ENCODE results near the gene TENT4A. TPM values are rescaled to one million over a fixed set of nuclear protein-coding genes. Genes with fewer than 3 reads are reported as not detected.

TENT4A gene
- total RNA-seq, 1 donor from 2014 or later = 7.8 TPM

- no peak for DNase-seq
Observed at GRCh38 chr5:6752782-6753181, 39.5 kb downstream of the TENT4A start.

GRCh38 chr5:6753851-6754250, 40.6 kb downstream of the TENT4A start:
- DNase-seq = no peak

GRCh38 chr5:6754766-6755165, 41.5 kb downstream of the TENT4A start:
- DNase-seq = no peak

GRCh38 chr5:6755519-6755918, 42.3 kb downstream of the TENT4A start:
- no peak for DNase-seq

DNA sequence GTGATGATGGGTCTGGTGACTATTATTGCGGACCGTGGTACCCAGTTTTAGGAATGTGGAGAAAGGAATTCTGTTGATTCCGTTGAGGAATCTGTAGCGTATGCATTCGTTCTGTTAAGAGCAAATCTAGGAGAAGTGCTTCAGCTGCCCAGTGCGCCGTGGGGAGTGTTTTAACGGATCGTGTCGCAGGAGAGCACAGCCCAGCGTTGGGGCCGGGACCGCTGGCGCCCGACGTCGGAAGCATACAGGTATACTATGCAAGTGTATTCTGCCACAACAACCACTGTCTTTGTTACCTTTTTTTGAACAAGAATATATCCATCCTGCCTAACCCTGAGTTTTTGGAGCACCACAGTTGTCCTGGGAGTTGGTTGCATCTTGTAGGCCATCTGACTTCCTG, 42.7 kb downstream of the TENT4A start:
- DNase-seq = no peak

GRCh38 chr5:6757414-6757969, 44.3 kb downstream of the TENT4A start:
- no peak for DNase-seq

DNA sequence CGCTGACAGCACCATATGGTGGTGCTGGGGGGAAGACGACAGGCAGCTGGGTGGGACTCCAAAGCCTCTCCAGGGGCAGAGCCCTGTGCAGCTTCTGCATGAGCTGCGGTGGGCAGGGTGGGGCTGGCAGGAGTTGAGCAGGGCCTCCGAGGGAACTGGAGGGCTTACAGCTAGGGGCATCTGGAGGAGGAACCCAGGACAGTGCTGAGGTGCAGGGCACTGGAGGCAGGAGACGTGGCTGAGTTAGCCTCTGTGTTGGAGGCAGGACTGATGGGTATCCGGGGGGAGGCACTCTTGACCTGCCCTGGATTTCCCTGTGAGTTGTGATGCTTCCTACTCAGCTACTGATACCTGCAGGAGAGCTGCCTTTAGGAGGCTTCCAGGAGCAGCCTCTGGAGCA, 45.0 kb downstream of the TENT4A start:
- no peak for DNase-seq

- no peak for DNase-seq
Observed at GRCh38 chr5:6758706-6759105, 45.5 kb downstream of the TENT4A start.

DNA sequence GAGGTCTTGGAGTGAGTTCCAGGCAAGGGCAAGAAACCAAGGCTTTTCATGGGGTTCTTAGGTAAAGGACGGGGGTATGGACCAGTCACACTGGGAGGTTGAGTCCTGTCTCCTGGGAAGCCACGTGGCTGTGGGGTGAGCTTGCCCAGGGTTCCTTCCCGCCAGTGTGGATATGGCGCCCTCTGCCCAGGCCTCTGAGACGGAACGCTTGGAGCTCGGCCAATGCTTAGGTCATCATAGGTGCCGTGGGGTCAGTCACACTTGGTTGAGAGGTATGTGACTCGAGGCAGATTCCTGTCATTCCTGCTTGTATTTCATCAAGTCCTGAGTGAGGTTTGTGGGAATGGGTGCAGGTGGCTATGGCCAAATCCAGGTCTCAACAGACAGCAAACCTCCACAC, 46.2 kb downstream of the TENT4A start:
- DNase-seq = no peak

DNA sequence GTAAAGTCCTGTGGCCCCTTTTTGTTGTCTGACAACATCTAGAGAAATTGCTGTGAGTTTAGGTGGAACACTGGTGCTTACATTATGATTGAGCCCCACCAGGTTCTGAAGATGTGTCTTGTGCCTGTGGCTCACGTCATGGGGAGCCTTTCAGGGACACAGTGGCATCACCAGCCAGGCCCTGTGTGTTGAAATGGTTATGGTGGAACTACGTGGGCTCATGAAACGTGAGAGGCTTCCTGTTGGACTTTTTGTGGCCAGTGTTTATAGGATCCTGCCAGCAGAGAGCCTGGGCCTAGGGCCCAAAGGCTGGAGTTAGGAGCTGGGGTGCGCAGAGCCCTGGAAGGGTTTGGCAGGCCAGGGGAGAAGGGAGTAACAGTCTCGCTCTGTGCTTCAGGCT, 46.8 kb downstream of the TENT4A start:
- DNase-seq = no peak

DNA sequence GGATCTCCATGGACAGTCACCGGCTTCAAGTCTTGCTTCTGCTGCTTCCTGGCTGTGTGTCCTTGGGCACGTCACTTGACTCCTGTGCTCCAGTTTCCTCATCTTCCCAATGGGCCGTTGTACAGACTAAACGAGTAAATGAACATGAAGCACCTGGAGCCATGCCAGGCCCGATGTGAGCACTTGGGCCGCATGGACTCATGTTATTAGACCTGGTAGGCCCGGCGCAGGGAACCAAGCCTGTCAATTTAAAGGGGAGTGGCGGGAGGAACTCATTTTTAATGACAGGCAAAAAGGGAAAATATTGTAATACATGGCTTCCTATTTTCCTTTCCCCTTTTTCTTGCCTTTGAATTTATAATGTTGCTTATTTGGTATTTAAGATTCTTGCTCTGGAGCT, 47.5 kb downstream of the TENT4A start:
- no peak for DNase-seq

GRCh38 chr5:6761333-6761732, 48.1 kb downstream of the TENT4A start:
- no peak for DNase-seq

DNA sequence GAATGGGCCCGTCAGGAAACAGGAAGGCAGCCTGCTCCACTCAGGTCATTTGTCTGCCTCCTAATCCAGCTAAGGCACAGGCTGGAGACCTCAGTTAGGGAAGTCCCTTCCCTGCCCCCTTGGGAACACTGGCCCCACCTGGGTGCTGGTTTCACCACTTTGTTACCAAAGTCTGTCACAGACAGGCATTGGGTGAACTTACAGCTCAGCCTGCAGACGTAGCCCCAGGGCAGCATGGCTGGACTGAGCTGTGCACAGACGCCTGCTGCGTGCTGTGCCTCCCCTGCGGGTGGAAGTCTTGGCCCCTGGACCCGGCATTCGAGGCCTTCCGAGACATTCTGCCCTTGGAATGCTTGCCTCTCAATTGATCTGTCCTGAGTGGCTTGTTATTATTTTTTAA, 48.9 kb downstream of the TENT4A start:
- no peak for DNase-seq

DNA sequence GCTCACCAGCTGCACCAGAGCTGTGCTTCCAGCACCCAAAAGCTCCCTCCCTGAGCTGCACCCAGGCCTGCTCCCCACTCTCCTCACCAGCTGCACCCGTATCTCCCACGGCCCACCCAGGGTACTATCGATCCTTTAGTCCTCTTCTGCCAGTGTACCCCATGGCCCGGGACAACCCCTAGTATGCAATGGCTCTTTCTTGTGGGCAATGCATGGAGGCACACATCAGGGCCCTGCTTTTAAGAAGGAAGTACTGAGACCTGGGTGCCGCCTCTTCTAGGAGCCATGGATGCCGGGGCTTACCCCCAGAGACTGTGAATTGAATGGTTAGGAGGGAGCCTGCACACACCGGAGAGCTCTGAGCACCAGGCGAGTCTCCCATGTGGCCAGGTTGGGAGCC, 49.5 kb downstream of the TENT4A start:
- no peak for DNase-seq

GRCh38 chr5:6763191-6763590, 50.0 kb downstream of the TENT4A start:
- DNase-seq = no peak

DNA sequence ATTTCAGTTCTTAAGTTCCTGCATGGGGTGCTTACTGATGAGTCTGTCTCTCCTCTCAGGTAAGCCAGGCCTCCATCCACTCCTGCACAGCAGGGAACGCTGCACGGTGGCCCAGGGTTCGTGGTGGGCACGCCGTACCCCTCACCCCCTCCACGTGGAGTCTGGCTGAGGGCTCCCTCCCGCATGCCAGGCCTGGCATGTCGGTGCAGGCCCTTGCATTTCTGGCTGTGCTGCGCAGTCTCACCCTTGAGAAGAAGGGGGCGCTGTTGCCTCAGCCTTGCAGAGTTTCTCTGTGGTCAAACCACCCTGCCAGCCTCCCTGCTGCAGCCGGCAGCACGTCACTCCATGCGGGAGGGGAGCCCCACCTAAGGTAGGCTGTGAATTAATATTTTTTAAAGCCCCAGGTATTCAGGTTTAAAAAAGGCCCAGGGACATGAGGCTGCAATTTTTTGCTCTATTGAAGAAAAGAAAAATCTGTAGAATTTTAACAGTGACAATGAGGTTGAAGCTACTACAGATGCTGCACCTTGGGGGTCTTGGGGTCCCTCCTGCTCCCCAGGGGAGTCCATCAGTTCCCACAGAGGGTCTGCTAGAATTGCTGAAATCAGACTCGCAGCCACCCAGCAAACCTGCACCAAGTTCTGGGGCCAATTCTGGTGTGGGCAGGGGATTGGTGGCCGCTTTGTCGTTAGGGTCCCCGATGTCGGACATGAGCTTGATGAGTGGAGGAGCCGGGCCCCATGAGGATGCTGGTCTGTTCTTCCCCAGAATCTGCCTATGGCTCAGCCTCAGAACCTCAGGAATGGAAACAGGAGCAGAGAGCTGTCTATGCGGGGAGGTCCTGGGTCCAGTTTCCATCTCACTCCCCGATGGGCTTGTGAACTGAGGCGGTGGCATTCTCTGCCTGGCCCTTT, 52.6 kb downstream of the TENT4A start:
- DNase-seq = peak; percentile 88

DNA sequence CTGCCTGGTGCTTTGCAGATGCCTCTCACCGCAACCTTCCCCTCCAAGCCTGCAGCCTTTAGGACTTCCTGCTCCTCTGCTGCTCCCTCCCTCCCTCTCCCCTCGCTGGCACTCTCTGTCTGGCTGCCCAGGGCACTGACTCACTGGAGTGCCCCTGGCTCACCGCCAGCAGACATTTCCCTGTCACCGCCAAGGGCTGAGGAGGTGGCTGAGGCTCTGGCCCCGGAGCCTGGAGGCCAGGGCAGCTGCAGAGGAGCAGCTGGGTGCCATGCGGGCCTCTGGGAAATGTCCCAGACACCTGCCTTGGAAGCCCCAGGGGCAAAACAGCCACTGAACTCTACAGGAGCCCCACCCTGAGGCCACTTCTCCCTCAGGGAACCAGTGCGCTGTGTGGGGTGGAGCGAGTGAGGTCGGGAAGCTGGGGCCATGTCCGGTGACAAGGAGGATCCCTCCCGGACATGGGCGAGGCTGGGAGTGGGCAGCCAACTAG, 53.4 kb downstream of the TENT4A start:
- DNase-seq = peak; percentile 78

DNA sequence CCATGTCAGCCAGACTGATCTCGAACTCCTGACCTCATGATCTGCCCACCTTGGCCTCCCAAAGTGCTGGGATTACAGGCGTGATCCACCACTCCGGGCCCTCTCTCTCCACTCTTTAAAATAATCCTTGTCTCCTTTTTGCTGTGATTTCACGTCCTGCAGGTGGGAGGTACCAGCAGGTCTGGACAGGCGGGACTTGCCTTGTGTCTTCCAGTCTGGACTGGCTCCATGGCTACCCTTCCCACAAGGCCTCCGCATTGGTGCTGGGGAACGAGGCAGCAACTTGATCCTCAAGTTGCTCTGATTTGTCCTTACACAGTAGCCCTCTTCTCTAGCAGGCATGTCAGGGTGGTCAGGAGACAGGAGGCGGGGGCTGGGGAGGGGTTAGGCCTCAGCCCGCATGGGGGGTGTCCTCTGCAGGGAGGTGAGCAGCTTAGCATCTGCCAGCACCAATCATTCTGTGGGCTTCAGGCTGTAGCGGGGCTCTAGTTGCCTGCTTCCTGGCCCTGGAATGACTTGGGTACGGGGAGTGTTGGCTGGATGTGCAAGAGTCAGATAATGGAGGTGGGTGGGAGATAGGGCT, 54.3 kb downstream of the TENT4A start:
- no peak for DNase-seq

DNA sequence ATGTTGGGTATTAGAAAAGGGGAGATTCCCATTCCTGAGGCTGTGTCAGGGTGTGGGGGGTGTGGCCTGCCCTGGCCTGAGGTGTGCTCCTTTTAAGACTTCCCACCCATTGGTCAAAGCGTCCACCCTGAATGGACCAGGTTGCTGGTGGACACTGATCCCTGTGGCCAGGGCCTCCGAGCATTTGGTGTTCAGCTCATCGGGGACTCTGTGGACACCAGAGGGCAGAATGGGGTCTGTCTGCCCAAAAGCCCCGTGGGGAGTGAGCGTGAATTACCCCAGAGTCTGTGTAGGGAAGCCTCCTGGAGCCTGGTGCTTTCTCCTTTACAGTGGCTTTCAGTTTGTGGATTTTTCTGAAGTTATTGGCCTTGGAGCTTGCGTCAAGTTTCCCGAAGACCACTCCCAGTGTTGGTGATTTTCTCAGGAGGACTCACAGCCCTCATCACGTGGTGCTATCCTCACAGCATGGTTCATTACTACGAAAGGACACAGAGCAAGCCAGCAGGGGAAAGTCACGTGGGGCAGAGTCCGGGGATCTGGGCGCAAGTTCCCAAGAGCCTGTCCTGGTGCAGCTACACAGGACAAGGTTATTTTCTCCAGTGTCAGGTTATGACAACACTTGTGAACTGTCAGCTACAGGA, 55.5 kb downstream of the TENT4A start:
- no peak for DNase-seq

DNA sequence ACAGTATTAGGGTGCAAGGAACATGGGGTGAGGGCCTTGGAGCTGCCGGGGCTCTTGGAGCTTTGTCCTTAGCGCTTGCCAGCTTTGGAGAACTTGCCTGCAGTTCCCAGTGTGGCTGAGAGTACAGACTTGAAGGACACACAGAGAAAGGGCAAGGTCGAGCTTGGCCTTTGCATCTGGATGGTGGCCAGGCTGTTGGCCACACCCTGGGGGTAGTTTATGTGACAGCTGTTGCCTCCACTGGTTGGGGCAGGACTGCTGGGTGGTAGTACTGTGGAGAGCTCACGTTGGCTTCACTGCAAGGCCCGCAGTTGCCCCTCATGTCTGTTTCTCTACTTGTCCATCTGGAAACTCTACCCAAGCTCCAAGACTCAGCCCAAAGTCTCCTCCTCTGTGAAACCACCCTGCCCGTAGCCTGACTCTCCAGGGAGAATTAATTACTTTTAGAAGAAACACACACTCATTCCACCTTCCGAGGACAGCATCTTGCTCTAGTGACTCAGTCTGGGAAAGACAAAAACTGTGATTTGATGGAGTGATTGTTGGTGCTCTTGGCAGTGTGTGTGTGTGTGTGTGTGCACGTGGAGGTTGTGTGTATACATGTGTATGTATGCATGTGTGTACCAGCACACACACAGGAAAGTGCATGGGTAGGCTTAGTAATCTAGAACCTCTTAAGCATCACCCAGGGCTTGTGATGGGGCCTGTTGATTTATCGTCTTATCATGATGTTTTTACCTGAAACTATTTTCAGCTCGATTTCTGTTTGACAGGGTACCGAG, 57.8 kb downstream of the TENT4A start:
- no peak for DNase-seq

- DNase-seq = no peak
Observed at GRCh38 chr5:6772886-6773285, 59.7 kb downstream of the TENT4A start.

DNA sequence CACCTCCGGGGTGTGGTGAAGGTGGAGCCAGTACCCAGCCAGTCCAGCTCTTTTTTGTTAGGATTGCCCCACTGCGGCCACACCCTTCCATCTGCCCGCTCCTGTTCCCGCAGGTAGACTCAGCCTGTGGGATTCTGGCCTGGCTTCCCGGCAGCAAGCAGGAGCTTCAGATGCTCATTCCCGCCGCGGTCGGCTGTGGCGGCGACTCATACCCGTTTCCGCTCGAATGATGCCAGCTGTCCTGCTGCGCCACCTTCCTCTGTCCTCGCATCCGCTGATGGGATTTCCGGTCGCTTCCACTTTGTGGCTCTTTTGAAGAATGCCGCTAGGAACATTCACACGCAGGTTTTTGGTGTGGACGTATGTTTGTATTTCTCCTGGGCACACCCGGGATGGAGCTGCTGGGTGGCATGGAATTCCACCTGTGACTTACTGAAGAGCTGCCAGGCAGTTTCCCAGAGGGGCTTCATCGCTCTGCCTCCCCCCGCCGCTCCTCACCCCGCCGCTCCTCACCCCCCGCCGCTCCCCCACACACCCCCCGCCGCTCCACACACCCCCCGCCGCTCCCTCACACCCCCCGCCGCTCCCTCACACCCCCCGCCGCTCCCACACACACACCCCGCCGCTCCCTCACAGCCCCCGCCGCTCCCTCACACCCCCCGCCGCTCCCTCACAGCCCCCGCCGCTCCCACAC, 60.3 kb downstream of the TENT4A start:
- no peak for DNase-seq
